HG03342 (cell line): Measurements from ENCODE around the gene DNAAF2.
A peak's percentile ranks its signal among the peaks of the same experiment; 100 is the strongest.
"Not testable (repeated sequence)": the region's sequence is repeated elsewhere in the genome, so short reads cannot be mapped to it uniquely, and the experiment has no call there.

Source experiments
- ATAC-seq: cut with Tn5 transposase; IDR thresholded peaks from one replicate; pipeline ENCODE4 v1.9.1; 2021; ENCODE audit warnings: mild to moderate bottlenecking, moderate library complexity; ENCODE audit not compliant: unreplicated experiment

DNAAF2 gene, protein sequence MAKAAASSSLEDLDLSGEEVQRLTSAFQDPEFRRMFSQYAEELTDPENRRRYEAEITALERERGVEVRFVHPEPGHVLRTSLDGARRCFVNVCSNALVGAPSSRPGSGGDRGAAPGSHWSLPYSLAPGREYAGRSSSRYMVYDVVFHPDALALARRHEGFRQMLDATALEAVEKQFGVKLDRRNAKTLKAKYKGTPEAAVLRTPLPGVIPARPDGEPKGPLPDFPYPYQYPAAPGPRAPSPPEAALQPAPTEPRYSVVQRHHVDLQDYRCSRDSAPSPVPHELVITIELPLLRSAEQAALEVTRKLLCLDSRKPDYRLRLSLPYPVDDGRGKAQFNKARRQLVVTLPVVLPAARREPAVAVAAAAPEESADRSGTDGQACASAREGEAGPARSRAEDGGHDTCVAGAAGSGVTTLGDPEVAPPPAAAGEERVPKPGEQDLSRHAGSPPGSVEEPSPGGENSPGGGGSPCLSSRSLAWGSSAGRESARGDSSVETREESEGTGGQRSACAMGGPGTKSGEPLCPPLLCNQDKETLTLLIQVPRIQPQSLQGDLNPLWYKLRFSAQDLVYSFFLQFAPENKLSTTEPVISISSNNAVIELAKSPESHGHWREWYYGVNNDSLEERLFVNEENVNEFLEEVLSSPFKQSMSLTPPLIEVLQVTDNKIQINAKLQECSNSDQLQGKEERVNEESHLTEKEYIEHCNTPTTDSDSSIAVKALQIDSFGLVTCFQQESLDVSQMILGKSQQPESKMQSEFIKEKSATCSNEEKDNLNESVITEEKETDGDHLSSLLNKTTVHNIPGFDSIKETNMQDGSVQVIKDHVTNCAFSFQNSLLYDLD

DNA sequence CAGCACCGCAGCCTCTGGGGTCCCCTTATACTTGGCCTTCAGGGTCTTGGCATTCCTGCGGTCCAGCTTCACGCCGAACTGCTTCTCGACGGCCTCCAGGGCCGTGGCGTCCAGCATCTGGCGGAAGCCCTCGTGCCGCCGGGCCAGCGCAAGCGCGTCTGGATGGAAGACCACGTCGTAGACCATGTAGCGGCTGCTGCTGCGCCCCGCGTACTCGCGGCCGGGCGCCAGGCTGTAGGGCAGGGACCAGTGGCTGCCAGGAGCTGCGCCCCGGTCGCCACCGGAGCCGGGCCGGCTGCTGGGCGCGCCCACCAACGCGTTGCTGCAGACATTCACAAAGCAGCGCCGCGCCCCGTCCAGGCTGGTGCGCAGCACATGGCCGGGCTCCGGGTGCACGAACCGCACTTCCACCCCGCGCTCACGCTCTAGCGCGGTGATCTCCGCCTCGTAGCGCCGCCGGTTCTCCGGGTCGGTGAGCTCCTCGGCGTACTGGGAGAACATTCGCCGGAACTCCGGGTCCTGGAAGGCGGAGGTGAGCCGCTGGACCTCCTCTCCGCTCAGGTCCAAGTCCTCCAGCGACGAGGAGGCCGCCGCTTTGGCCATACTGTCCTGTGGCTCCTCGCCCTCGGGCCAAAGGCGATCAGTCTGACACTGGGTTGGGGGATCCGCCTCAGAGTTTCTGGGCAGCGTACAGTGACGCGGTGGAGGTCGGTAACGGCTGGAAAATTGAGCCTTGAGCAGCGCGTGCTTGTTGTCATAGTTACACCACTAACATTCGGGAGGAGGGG lies at the start of gene DNAAF2:
Gene DNAAF2, minus strand, starts transcription at position 698 of the 788 bp plus-strand sequence. Its CDS starts 95 bp downstream, at position 603.
- peak; percentile 37 for ATAC-seq

DNA sequence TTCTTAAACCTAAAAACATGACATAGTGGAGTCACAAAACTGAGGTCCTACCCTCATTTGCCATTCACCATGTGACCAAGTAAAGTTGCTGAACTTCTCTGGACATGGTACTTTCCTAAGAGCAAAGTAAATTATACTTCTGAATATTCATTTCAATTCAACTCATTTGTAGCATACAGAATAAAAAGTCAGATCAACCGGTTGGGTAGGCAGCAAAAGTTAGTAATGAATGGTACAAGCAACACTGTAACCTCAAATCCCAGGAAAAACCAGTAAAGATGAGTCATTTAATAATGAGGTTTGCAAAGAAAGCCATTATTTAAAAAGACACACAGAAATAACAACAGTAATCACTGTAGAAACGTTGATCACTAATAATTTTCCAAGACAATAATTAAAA lies 44.2 kb upstream of the DNAAF2 start:
- ATAC-seq: no peak

DNA sequence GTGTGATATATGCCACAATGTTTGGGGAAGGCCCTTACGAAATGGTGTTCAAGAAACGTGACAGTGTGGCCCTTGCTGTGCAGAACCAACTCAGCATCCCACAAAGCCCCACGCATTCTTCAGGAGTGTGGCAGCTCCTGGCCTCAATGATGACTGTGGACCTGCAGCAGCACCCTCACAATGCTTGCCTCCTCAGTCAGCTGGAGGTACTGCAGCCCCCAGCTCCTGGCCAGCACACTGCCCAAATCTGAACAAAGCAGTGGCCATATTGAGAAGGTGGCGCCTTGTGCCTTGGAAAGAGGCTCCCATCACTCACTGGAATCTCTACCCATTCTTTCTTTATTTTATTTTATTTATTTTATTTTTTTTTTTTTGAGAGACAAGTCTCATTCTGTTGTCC lies 42.6 kb upstream of the DNAAF2 start:
- no peak for ATAC-seq

DNA sequence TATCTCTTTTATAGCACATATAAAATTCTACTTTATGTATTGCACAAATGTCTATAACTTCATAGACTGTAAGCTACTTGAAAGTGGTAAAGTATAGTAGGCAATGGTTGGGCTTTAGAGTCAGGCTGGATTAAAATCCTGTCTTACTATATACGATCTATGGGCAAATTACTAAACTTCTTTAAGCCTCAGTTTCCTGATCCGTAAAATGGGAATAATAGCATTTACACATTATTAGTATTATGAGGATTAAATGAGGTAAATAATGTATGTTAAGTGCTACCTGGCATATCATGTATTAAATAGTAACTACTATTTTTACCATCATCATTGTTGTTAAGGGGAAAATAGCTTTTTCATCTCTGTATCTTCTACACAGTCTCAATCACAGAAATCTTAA lies 38.5 kb upstream of the DNAAF2 start:
- ATAC-seq: no peak

DNA sequence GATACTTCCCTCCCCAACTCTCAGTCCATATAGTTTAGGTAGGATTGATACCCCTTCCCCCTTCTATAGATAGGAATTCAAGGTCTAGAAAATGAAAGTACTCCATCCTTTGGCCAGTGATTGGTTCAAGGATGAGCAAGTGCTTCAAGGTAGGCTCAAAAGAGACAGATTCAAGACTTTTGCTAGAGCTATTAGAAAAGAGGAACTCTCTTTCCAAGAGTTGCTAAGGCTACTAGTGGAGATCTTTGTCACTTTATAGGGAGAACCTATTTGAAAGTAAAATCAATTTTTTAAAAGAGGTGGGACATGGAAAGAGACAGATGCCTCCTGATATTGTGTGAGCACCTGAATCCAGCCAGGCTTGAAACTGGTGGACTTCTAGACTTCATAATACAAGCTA lies 35.4 kb upstream of the DNAAF2 start:
- no peak for ATAC-seq

DNA sequence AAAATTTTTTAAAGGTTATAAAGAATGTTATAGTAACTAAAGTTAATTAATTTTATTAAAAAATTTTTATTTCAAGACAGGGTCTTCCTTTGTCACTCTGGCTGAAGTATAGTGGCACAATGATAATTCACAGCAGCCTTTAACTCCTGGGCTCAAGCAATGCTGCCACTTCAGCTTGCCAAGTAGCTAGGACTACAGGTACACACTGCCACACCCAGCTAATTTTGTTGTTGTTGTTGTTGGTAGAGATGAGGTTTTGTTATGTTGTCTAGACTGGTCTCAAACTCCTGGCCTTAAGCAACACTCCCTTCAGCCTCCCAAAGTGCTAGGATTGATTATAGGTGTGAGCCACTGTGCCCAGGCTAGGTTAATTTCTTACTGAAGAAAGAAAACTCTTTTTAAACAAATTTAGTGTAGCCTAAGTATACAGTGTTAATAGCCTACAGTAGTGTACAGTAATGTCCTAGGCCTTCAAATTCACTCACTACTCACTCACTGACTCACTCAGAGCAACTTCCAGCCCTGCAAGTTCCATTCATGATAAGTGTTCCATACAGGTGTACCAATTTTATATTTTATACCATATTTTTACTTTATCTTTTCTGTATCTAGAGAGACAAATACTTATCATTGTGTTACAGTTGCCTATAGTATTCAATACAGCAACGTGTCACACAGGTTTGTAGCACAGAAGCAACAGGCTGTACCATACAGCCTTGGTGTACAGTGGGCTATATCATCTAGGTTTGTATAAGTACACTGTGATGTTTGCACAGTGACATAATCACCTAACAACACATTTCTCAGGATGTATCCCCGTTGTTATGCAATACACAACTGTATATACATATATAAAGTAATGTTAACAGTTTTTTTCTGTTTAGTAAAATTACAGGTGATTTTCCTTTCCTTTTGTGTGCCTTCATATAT lies 24.7 kb upstream of the DNAAF2 start:
- no peak for ATAC-seq

DNA sequence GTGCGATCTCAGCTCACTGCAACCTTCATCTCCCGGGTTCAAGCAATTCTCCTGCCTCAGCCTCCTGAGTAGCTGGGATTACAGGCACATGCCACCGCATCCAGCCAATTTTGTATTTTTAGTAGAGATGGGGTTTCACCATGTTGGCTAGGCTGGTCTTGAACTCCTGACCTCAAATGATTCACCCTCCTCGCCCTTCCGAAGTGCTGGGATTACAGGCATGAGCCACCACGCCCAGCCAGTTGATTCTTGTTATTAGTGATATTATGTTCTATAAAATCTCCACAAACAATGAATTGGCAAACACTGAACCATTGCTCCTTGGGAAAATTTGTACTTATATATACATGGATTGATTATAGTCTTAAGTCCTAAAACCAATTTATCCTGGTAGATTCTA lies 22.5 kb upstream of the DNAAF2 start:
- ATAC-seq: not testable (repeated sequence)

DNA sequence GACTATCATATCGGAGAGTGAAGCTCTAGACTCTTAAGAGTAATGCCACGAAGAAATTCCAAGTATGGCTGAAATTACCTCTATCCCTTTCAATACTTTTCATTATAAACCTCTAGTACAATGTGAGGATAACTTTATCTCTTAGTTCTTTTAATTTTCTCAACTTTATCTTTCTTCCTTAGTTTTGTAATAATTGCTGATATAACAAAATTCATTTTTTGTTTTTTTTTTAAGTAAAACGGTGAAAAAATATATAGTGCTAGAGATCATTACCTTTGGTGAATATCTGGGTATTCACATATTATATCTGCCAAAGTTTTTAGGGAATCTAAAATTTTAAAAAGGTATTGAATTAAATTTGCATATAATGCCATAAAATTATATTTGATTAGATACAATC lies 19.5 kb upstream of the DNAAF2 start:
- no peak for ATAC-seq

DNA sequence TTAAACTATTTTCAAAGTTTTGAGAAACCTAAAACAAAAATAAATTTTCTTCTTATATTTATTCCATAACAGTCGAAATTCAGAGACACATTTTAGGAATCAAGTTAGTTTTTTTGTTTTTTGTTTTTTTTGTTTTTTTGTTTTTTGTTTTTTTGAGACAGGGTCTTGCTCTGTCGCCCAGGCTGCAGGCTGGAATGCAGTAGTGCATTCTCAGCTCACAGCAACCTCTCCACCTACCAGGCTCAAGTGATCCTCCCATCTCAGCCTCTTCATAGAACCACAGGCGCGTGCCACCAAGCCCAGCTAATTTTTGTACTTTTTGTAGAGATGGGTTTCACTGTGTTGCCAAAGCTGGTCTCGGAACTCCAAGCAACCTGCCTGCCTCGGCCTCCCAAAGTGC lies 18.5 kb upstream of the DNAAF2 start:
- no peak for ATAC-seq

DNA sequence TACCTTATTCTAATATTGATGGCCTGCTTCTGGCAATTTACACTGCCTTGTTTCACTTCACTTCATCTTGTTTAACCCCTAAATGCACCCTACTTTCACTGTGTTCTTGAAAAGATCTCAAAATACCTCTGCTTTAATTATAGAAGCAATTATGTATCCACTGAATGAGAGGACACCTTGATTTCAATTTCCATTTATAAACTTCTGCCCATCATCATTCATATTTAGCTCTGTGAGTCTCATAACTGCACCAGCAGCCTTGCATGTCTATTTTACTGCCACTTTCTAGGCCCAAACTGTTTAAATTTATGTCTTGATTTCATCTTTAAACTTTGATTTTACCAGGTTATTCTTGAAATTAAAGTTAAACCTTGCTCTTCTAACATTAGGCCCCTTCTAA lies 7.1 kb upstream of the DNAAF2 start:
- ATAC-seq: no peak

DNA sequence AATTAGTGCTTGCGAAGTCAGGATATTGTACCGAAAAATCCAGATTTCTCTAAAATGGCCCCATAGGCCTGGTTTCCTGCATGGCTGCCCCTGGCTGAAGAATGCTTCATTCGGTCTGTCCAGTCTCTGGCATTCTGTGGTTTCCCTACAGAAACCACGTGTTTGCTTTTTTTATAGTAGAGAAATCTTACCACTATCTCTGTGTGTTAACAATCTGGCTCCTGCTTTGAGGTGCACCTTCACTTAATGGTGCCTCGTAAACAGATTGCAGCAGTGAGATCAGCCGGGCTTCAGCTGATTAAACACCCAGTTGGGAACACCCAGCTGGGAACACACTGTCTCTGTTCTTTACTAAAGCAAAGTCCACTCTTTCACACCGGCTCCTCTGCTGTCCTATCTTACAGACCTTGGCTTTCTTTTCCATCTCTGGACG lies 6.7 kb upstream of the DNAAF2 start:
- no peak for ATAC-seq

DNA sequence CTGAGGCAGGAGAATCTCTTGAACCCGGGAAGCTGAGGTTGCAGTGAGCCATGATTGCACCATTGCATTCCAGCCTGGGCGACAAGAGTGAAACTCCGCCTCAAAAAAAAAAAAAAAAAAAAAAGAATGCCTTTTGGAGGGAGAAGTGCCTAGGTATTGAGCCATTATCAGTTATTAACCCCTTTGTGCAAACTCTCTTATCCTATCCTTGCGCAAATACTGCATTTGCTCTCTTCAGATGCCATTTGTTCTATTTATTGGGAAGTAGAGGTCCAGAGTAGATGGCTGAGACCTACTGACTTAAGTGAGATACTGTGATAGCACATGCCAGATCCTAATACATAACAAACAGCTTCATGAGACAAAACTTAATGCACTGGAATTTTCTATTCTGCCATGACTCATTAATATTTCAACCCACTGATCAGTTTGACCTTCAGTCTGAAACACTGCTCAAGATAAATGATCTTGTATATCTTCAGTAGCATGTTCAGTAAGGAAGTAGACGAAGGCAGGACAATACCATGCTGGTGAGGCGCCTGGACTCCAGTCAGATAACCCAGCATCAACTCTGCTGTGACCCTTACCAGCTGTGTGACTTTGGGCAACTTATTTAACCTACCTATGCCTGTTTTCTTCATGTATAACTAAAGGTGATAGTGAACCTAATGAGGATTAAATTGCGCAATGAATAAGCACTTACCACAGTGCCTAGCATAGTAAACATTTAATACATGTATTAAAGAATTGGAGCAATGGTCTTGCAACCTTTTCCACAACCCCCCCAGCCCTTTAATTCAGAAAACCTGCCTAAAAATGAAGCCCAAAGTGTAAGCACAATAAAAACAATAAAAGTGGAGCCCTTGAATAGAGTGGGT lies 5.7 kb upstream of the DNAAF2 start:
- no peak for ATAC-seq

DNA sequence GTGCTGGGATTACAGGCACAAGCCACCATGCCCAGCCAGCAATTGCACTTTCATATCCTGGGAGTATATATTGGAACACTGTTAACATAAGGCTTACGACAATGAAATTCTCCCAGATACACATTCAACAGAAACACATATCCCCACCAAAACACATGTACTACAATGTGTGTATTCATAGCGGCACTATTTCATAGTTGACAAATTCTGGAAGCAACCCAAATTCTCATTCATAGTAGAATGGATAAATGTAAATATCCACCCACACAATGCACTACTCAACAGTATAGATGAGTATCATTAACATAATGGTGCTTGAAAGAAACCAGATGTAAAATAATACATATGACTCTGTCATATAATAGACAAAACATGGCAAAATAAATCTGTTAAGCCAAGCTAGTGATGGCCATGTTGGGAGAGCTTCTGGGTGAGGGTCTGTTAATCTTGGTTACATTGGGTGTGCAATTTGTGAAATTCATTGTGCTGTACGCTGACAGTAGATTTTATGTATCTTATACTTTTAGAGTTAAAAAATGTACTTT lies 2.6 kb upstream of the DNAAF2 start:
- ATAC-seq: no peak

DNA sequence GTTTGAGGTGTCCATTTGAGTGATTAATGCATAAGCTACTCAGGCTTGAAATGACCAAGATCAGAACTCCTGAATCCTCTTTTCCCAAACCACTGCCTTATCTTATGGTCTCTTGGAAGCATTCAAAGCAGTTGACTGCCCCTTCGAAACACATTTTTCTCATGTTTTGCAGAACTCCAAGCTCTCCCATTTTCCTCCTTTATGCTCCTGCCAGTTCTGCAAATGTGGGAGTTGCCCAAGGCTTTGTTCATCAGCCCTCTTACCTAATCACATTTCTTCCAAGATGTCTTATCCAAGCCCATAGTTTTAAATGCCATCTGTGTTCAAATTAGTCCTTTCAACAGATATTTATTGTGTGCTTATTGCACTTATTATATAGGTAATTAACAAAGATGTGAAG lies 1.8 kb upstream of the DNAAF2 start:
- ATAC-seq: no peak

DNA sequence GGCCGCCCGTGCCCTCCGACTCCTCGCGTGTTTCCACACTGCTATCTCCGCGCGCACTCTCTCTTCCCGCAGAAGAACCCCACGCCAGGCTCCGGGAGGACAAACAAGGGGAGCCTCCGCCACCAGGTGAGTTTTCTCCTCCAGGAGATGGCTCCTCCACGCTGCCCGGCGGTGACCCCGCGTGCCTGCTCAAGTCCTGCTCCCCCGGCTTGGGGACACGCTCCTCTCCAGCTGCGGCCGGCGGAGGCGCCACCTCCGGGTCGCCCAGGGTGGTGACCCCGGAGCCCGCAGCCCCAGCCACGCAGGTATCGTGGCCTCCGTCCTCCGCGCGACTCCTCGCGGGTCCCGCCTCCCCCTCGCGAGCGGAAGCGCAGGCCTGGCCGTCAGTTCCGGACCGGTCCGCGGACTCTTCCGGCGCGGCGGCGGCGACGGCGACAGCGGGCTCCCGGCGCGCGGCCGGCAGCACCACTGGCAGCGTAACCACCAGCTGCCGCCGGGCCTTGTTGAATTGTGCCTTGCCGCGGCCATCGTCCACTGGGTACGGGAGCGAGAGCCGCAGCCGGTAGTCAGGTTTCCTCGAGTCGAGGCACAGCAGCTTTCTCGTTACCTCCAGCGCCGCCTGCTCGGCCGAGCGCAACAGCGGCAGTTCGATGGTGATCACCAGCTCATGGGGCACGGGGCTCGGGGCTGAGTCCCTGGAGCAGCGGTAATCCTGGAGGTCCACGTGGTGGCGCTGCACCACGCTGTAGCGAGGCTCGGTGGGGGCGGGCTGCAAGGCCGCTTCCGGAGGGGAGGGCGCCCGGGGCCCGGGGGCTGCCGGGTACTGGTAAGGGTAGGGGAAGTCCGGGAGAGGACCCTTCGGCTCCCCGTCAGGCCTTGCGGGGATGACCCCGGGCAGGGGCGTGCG lies 1.2 kb downstream of the DNAAF2 start:
- peak; percentile 75 for ATAC-seq

DNA sequence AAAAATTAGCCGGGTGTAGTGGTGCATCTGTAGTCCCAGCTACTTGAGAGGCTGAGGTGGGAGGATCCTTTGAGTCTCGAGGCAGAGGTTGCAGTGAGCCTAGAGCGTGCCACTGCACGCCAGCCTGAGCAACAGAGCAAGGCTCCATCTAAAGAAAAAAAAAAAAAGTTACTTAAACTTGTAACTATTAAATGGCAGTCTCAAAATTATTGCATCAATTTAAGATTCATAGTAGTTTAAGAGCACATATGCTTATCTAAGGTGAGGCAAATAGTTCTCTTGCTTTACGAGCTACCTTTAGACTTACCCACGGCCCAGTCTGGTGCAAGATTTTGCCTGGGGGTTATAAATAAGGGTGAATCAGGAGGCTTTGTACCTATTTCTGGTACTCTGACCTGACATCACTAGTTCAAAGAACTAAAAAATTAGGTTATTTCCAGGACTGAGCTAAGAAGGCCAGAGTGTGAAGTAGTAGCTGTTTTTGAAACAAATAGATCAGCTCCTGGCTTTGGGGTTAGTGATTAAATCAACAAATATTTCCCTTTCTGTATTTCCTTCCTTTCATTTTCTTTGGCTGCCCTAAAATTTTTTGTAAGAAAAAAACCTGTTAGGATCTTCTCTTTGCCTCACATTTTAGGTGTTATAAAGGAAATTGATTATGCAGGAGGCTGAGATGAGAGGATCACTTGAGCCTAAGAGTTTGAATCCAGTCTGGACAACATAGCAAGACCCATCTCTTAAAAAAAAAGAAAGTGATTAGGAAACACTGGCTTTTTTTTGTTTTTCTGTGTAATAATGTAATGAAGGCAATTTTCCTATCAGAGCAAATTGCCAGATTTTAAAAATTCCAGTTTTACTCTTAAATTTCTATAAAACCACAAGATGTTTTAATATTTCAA lies 10.9 kb downstream of the DNAAF2 start:
- no peak for ATAC-seq

DNA sequence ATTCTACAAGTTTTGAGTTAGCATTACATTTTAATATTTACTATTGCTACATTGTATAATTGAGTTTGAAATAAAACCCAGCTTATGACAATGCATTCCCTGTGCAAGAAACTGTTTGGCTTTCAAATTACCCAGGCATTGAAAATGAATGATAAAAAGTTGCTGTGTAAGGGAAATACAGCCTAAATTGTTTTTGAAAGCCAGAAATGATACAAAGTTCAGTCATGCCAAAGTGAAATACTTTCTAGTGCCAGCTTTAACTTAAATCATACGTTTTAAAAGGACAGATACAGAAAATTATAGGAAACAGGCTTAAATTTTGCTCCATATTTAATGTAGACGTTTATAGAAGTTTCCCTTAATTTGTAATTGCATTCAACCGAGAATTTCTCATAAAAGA lies 11.7 kb downstream of the DNAAF2 start:
- ATAC-seq: no peak
